ENCODE data around the gene SLC2A8. TPM values are rescaled to one million over a fixed set of nuclear protein-coding genes. Genes with fewer than 3 reads are reported as not detected.

The SLC2A8 gene
- total RNA-seq, 2 donors from 2014 or later = 3.0 to 4.3 TPM

- Mint-ChIP-seq H3K4me3 (peak overlapping the region; percentile 66), H3K27me3 (peaks cover 68% of the 10 kb centered on the region), H3K27ac (peak overlapping the region; percentile 89), H3K36me3 (ENCODE audit: low read depth) (peaks cover 4% of the 10 kb centered on the region), H3K4me1 (peaks cover 35% of the 10 kb centered on the region)
- peak; percentile 59 to 77 (median 77) for DNase-seq
- no peaks in the 10 kb centered on the region for H3K9me3 ChIP-seq (ENCODE audit: control insufficient read depth, low read length, poor library complexity, severe bottlenecking)
- ATAC-seq = peak; percentile 98
Observed at GRCh38 chr9:127388037-127388855, 8.7 kb upstream of the SLC2A8 start.

DNA sequence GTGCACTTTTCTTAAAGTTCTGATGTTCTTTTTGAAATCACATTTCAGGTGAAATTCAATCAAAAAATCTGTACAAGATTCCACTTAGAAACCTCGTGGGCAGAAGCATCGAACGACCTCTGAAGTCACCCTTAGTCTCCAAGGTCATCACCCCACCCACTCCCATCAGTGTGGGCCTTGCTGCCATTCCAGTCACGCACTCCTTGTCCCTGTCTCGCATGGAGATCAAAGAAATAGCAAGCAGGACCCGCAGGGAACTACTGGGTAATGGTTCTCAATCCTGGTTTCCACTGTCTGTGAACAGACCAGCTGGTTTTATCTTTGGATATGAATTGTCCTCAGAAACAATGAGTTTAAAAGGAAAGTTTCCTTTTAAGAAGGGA, 8.1 kb upstream of the SLC2A8 start:
- Mint-ChIP-seq H3K4me3 (peak overlapping the region; percentile 66), H3K27ac (peak overlapping the region; percentile 89), H3K4me1 (peaks cover 35% of the 10 kb centered on the region), H3K36me3 (ENCODE audit: low read depth) (peaks cover 2% of the 10 kb centered on the region), H3K27me3 (peaks cover 62% of the 10 kb centered on the region)
- H3K9me3 ChIP-seq (ENCODE audit: control insufficient read depth, low read length, poor library complexity, severe bottlenecking) = no peaks in the 10 kb centered on the region
- ATAC-seq (no peak), DNase-seq (no peak)

DNA sequence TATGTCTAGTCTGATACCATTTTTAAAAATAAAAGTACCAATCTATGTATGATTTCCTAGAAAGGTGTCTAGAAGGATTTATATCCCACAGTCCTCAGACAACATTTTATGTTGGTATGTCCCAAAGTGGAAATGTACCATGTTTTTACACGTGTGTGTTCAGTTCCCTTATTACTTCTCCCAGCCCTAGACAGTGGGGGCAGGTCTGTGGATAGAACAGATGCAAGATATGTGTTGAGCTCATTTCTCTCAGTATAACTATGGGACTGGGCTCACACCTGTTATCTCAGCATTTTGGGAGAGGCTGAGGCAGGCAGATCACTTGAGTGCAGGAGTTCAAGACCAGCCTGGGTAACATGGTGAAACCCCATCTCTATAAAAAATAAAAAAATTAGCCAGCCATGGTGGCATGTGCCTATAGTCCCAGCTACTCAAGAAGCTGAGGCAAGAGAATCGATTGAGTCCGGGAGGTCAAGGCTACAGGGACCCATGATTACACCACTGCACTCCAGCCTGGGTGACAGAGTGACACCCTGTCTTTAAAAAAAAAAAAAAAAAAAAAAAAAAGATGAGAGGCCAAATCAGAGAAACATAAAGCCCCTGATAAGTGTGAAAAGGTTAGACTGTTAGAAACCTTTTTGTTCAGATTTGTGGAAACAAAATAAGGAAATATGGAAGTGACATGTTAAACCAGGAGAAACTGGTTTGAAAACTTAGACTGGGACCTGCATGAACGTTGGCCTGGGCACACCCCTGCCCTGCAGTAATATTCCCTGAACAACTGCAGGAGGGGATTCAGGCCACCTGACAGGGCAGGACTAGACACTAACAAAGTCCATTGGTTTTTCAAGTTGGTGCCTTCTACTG, 7.4 kb upstream of the SLC2A8 start:
- no peak for ATAC-seq
- no peaks in the 10 kb centered on the region for H3K9me3 ChIP-seq (ENCODE audit: control insufficient read depth, low read length, poor library complexity, severe bottlenecking)
- H3K27me3 Mint-ChIP-seq = peaks cover 55% of the 10 kb centered on the region
- no peak for DNase-seq
- H3K4me3 Mint-ChIP-seq = no peak overlapping the region
- peak overlapping the region; percentile 89 for H3K27ac Mint-ChIP-seq
- H3K36me3 Mint-ChIP-seq (ENCODE audit: low read depth) = peaks cover 2% of the 10 kb centered on the region
- H3K4me1 Mint-ChIP-seq = peaks cover 31% of the 10 kb centered on the region

DNA sequence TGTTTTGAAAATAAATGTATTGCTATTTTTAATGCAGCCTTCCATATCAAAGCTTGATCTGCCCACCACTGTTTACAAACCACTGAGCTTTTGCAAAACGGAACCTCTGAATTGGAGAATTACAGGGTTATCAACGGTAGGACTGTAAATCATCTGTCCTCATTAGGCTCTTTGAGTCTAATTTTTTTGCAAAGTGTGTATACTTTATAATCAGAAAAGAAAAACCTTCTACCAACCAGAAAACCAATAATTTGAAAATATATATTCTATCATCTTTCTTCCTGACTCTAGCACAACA, 6.8 kb upstream of the SLC2A8 start:
- H3K4me1 Mint-ChIP-seq = peaks cover 29% of the 10 kb centered on the region
- peaks cover 2% of the 10 kb centered on the region for H3K36me3 Mint-ChIP-seq (ENCODE audit: low read depth)
- no peaks in the 10 kb centered on the region for H3K9me3 ChIP-seq (ENCODE audit: control insufficient read depth, low read length, poor library complexity, severe bottlenecking)
- ATAC-seq (no peak), DNase-seq (no peak)
- no peak overlapping the region for H3K27ac Mint-ChIP-seq
- no peak overlapping the region for H3K4me3 Mint-ChIP-seq
- peaks cover 52% of the 10 kb centered on the region for H3K27me3 Mint-ChIP-seq

GRCh38 chr9:127390563-127390962, 6.4 kb upstream of the SLC2A8 start:
- H3K27ac Mint-ChIP-seq = no peak overlapping the region
- H3K27me3 Mint-ChIP-seq = peaks cover 52% of the 10 kb centered on the region

DNA sequence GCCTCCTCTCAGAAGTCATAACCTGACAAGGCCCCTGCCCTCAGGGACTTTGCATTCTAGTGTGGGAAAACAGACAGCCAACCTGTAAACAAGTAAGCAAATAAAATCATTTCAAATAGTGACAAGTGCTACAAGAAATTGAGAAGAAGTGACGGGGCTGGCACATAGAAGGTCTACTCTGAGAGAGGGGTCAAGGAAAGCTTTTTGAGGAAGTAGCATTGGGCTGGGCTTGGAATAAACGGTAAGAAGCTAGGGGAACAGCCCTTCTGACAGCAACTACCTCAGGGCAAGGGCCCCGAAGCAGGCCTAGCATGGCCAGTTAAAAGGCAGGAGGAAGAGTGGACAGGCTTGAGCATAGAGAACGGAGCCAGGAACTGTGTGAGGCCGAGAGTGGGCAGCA, 4.8 kb upstream of the SLC2A8 start:
- H3K4me1 Mint-ChIP-seq = peaks cover 23% of the 10 kb centered on the region
- no peak overlapping the region for H3K27ac Mint-ChIP-seq
- no peaks in the 10 kb centered on the region for H3K9me3 ChIP-seq (ENCODE audit: control insufficient read depth, low read length, poor library complexity, severe bottlenecking)
- no peaks in the 10 kb centered on the region for H3K36me3 Mint-ChIP-seq (ENCODE audit: low read depth)
- DNase-seq = no peak
- H3K27me3 Mint-ChIP-seq = peaks cover 43% of the 10 kb centered on the region
- peak overlapping the region; percentile 15 for H3K4me3 Mint-ChIP-seq
- no peak for ATAC-seq

More at GRCh38 chr9:127390563-127390962, 6.4 kb upstream of the SLC2A8 start:
- DNase-seq (no peak), ATAC-seq (no peak)
- no peaks in the 10 kb centered on the region for H3K9me3 ChIP-seq (ENCODE audit: control insufficient read depth, low read length, poor library complexity, severe bottlenecking)
- Mint-ChIP-seq H3K4me3 (no peak overlapping the region), H3K36me3 (ENCODE audit: low read depth) (peaks cover 2% of the 10 kb centered on the region), H3K4me1 (peaks cover 28% of the 10 kb centered on the region)

GRCh38 chr9:127392976-127393375, 4.0 kb upstream of the SLC2A8 start:
- no peaks in the 10 kb centered on the region for H3K9me3 ChIP-seq (ENCODE audit: control insufficient read depth, low read length, poor library complexity, severe bottlenecking)
- Mint-ChIP-seq H3K27me3 (peaks cover 42% of the 10 kb centered on the region), H3K4me3 (no peak overlapping the region), H3K27ac (no peak overlapping the region), H3K4me1 (peaks cover 21% of the 10 kb centered on the region), H3K36me3 (ENCODE audit: low read depth) (no peaks in the 10 kb centered on the region)
- ATAC-seq (no peak), DNase-seq (no peak)

DNA sequence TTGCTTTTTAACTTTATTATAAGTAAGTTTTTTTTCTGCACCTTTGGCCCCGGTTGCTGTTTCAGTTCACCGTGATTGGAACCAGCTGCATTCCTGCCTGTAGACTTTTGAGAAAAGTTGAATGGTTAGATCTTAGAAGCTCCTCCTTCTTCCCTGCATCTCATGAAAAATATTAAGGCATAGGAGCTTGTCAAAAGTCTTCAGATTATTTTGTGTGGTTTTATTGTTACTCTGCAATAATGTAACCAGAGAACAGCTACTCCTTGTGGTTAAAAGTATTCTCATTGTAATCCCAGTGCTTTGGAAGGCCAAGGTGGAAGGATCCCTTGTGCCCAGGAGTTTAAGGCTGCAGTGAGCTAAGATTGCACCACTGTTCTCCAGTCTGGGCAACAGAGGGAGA, 3.3 kb upstream of the SLC2A8 start:
- no peak overlapping the region for H3K4me3 Mint-ChIP-seq
- H3K4me1 Mint-ChIP-seq = peaks cover 21% of the 10 kb centered on the region
- H3K27me3 Mint-ChIP-seq = peaks cover 45% of the 10 kb centered on the region
- no peaks in the 10 kb centered on the region for H3K36me3 Mint-ChIP-seq (ENCODE audit: low read depth)
- no peak for ATAC-seq
- no peak overlapping the region for H3K27ac Mint-ChIP-seq
- DNase-seq = no peak
- no peaks in the 10 kb centered on the region for H3K9me3 ChIP-seq (ENCODE audit: control insufficient read depth, low read length, poor library complexity, severe bottlenecking)

GRCh38 chr9:127395497-127396252, 1.3 kb upstream of the SLC2A8 start:
- H3K27ac Mint-ChIP-seq = no peak overlapping the region
- no peaks in the 10 kb centered on the region for H3K9me3 ChIP-seq (ENCODE audit: control insufficient read depth, low read length, poor library complexity, severe bottlenecking)
- ATAC-seq = no peak
- H3K4me1 Mint-ChIP-seq = peaks cover 19% of the 10 kb centered on the region
- DNase-seq = no peak
- H3K36me3 Mint-ChIP-seq (ENCODE audit: low read depth) = no peaks in the 10 kb centered on the region
- H3K27me3 Mint-ChIP-seq = peaks cover 50% of the 10 kb centered on the region
- peak overlapping the region; percentile 67 for H3K4me3 Mint-ChIP-seq

DNA sequence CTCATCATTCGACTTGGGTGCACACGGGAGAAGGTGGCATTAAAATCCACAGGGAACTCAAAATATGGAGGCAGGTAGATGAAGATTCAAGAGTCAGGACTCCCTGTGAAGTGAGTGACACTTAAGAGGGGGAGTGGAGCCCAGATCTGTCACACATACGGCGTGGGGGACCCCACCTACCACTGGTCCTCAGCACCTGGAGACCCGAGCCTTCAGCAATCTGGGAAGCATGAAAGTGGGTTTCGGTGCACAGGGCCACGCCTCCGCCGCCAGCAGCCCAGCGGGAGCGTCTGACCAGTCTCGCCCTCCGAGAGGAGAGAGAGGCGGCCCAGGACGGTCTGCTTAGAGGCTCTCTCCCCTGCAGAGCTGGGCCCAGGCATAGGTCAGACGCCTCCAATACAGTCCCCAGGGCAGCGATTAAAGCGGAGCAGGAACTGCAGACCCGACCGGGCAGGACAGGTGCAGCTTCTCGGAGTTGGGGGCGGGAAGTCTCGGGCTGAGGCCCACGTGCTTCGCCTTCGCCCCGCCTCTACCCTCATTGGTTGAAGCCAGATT, 639 bp upstream of the SLC2A8 start:
- Mint-ChIP-seq H3K27ac (no peak overlapping the region), H3K4me1 (peaks cover 19% of the 10 kb centered on the region), H3K27me3 (peaks cover 50% of the 10 kb centered on the region), H3K4me3 (peak overlapping the region; percentile 67), H3K36me3 (ENCODE audit: low read depth) (no peaks in the 10 kb centered on the region)
- ATAC-seq = no peak
- H3K9me3 ChIP-seq (ENCODE audit: control insufficient read depth, low read length, poor library complexity, severe bottlenecking) = no peaks in the 10 kb centered on the region
- DNase-seq = no peak

DNA sequence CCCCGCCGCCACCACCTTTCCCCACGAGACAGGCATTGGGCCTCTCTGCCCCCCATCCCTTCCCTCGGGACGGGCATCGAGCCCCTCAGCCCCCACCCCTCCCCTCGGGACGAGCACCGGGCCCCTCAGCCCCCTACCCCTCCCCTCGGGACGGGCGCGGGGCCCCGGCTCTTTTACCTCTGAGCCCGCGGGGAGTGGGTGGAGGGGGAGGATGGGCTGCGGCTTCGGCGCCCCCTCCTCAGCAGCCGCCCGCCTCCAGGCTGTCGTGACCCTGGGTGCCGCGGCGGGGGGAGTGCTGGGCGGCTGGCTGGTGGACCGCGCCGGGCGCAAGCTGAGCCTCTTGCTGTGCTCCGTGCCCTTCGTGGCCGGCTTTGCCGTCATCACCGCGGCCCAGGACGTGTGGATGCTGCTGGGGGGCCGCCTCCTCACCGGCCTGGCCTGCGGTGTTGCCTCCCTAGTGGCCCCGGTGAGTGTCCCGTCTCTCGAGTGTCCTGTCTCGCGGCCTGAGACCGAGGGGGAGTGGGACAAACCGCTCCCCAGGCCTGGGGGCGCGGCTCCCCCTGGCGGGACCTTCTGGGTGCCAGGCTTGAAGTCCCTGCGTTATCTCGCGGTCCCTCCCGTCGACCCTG, 791 bp downstream of the SLC2A8 start:
- DNase-seq (peak in 1 of 3 donors; percentile 25), ATAC-seq (no peak)
- Mint-ChIP-seq H3K4me3 (peak overlapping the region; percentile 86), H3K4me1 (peaks cover 14% of the 10 kb centered on the region), H3K27ac (no peak overlapping the region), H3K36me3 (ENCODE audit: low read depth) (no peaks in the 10 kb centered on the region), H3K27me3 (peaks cover 47% of the 10 kb centered on the region)
- H3K9me3 ChIP-seq (ENCODE audit: control insufficient read depth, low read length, poor library complexity, severe bottlenecking) = no peaks in the 10 kb centered on the region

GRCh38 chr9:127398275-127398647, 1.3 kb downstream of the SLC2A8 start:
- DNase-seq = no peak
- H3K27ac Mint-ChIP-seq = no peak overlapping the region
- H3K4me3 Mint-ChIP-seq = peak overlapping the region; percentile 86
- H3K27me3 Mint-ChIP-seq = peaks cover 42% of the 10 kb centered on the region
- peaks cover 14% of the 10 kb centered on the region for H3K4me1 Mint-ChIP-seq
- H3K36me3 Mint-ChIP-seq (ENCODE audit: low read depth) = no peaks in the 10 kb centered on the region
- no peak for ATAC-seq
- H3K9me3 ChIP-seq (ENCODE audit: control insufficient read depth, low read length, poor library complexity, severe bottlenecking) = no peaks in the 10 kb centered on the region

All from T-helper 17 cell (primary cell).